ENCODE data around the gene EIF2B1.
A peak's percentile ranks its signal among the peaks of the same experiment; 100 is the strongest.
"Not testable (repeated sequence)": the region's sequence is repeated elsewhere in the genome, so short reads cannot be mapped to it uniquely, and the experiment has no call there.

EIF2B1 gene

DNA sequence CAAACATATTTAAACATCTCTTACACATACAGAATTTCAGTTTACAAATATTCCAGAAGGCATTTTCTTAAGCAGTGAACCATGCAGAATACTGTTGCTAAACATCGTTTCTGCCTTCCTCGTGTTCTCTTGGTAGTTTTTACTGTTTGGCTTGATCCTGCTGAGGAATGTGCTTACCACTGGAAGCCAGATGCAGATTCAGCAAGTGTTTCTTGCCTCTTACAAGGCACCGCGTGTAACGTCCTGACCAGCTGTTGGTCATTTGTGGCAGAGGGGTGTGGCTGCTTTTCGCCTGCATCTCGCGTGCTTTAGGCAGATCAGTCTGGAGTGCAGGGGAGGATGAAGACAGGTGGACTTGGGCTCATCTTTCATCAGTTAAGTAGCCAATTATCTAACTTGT is 12.4 kb downstream of the EIF2B1 start:
- DNase-seq (ENCODE audit: low read depth in 1 of 2, low spot score in 1 of 2) = no peak

DNA sequence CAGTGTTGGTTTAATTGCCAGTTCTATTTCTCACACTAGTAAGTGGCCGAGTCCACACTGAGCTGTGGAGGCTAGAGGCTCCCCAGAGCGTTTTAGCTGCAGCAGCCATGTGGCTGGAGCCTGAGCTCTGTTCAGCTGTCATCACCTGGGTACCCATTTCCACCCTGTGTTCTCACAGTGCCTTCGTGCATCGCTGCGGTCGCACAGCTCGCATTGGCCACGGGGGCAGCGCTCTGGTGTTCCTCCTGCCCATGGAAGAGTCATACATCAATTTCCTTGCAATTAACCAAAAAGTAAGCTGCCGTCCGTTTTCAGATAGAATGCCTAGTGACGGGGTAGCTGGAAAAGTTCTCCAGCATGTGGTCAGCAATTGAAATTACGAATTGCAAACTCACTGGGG is 15.9 kb downstream of the EIF2B1 start:
- DNase-seq (ENCODE audit: low read depth in 1 of 2, low spot score in 1 of 2) = no peak

GRCh38 chr12:123617144-123617543 is 16.3 kb downstream of the EIF2B1 start:
- DNase-seq (ENCODE audit: low read depth in 1 of 2, low spot score in 1 of 2) = no peak

GRCh38 chr12:123614531-123614930 is 19.0 kb downstream of the EIF2B1 start:
- DNase-seq (ENCODE audit: low read depth in 1 of 2, low spot score in 1 of 2) = no peak

- no peak for DNase-seq (ENCODE audit: low read depth in 1 of 2, low spot score in 1 of 2)
Observed at GRCh38 chr12:123614110-123614509, 19.4 kb downstream of the EIF2B1 start.

GRCh38 chr12:123608182-123608581 is 25.3 kb downstream of the EIF2B1 start:
- no peak for DNase-seq (ENCODE audit: low read depth in 1 of 2, low spot score in 1 of 2)

- DNase-seq (ENCODE audit: low read depth in 1 of 2, low spot score in 1 of 2) = no peak
Observed at GRCh38 chr12:123607756-123608155, 25.7 kb downstream of the EIF2B1 start.

- DNase-seq (ENCODE audit: low read depth in 1 of 2, low spot score in 1 of 2) = not testable (repeated sequence)
Observed at GRCh38 chr12:123603495-123603894, 30.0 kb downstream of the EIF2B1 start.

GRCh38 chr12:123602651-123603195 is 30.8 kb downstream of the EIF2B1 start:
- DNase-seq (ENCODE audit: low read depth in 1 of 2, low spot score in 1 of 2) = no peak

GRCh38 chr12:123601602-123602489 is 31.6 kb downstream of the EIF2B1 start, which contains the start of gene DDX55:
Gene DDX55, plus strand, starts transcription at chr12:123602099. Its CDS starts 50 bp downstream, at chr12:123602149.
- DNase-seq (ENCODE audit: low read depth in 1 of 2, low spot score in 1 of 2) = peak; percentile 70 to 81

- DNase-seq (ENCODE audit: low read depth in 1 of 2, low spot score in 1 of 2) = no peak
Observed at GRCh38 chr12:123599721-123600120, 33.8 kb downstream of the EIF2B1 start.

- DNase-seq (ENCODE audit: low read depth in 1 of 2, low spot score in 1 of 2) = no peak
Observed at GRCh38 chr12:123599310-123599709, 34.2 kb downstream of the EIF2B1 start.

DNA sequence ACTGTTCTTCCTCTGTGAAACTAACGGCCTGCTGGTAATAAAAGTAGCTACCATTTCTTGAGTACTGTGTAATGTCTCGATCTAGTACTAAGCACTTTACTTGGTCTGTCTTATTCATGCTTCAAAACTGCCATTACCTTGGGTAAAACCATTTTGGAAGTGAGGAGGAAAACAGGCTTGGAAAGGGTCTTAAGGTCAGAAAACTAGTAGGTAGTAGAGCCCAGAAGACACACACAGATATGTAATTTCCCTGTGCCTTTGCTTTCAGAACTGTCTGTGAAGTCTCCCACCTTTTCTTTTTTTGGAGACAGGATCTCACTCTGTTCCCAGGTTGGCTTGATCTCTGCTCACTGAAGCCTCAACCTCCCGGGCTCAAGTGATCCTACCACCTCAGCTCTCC is 35.0 kb downstream of the EIF2B1 start:
- DNase-seq (ENCODE audit: low read depth in 1 of 2, low spot score in 1 of 2) = no peak

DNA sequence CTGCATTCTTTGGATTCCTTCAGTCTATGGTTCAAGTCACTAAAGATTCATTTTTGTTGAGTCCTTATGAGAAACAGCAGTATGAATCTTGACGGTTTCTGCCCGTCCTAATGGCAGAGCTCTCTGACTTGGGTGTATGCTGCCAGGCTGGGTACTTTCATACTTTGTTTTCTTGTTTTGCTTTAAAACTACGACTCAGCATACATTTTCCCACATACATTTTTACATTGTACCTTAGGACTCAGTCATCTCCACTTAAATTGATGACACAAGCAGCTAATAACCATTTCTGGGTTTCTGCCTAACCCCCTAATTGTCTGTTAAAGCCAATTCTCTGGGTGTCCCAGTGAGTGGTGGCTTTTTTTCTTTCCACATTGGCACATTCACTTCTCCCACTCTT is 36.4 kb downstream of the EIF2B1 start:
- DNase-seq (ENCODE audit: low read depth in 1 of 2, low spot score in 1 of 2) = no peak

- no peak for DNase-seq (ENCODE audit: low read depth in 1 of 2, low spot score in 1 of 2)
Observed at GRCh38 chr12:123595729-123596128, 37.8 kb downstream of the EIF2B1 start.

DNA sequence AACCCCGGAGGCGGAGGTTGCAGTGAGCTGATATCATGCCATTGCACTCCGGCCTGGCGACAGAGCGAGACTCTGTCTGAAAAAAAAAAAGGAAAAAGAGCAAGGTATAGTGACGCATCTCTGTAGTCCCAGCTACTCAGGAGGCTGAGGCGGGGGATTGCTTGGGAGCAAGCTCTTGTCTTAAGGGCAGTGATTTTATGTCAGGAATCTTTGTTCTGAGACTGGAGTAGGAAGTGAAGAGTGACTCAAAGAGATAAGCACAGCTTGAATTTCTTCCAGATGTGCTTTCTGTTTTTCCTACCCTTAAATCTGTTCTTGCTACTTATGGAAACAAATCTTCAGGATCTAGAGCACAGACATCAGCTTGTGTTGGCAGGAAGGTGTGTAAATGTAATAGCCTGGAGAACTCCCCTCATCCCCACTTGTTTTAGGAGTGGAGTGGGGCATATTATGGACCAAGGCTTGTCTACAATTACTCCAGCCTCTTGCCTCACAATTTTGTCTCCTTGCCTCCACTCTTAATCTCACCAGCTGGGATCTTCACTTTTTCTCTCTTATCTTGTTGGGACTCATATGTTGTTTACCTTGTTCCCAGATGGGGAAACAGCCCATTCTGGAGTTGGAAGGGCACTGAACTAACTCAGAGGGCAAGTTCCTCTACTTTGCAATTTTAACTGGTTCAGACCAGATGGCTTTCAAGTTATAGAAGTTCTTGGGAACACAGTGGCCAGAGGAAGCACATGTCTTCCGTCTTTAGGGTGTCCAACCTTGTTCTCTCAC is 41.6 kb downstream of the EIF2B1 start:
- no peak for DNase-seq (ENCODE audit: low read depth in 1 of 2, low spot score in 1 of 2)

- no peak for DNase-seq (ENCODE audit: low read depth in 1 of 2, low spot score in 1 of 2)
Observed at GRCh38 chr12:123580772-123581171, 52.7 kb downstream of the EIF2B1 start.

DNA sequence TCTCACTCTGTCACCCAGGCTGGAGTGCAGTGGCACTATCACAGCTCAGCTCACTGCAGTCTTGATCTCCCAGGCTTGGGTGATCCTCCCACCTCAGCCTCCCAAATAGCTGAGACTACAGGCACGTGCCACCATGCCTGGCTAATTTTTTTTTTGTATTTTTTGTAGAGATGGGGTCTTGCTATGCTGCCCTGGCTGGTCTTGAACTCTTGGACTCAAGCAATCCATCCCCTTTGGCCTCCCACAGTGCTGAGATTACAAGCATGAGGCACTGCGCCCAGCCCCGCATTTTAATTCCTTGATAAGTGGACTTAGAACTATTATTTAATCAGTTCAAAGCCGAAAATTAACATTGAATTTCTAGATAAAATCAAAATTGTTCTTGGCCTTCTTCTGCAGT is 54.7 kb downstream of the EIF2B1 start:
- not testable (repeated sequence) for DNase-seq (ENCODE audit: low read depth in 1 of 2, low spot score in 1 of 2)

DNA sequence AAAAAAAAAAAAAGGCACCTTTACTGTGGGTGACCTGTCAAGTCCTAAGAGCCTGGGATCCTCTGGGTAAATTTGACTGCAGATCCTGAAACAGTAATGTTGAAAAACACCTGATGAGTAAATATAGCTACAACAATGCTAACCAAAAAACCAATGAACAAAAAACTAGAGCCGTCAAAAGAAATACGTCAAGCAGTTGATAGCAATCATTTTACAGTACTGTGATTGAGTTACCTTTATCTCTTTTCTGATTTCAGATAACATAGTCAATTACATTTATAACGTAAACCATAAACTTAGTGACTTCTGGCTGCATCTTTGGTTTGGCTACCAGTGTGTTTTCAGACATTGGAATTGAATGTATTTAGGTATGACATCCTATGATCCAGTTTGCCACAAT is 55.2 kb downstream of the EIF2B1 start:
- no peak for DNase-seq (ENCODE audit: low read depth in 1 of 2, low spot score in 1 of 2)

GRCh38 chr12:123576611-123577010 is 56.9 kb downstream of the EIF2B1 start:
- no peak for DNase-seq (ENCODE audit: low read depth in 1 of 2, low spot score in 1 of 2)

DNA sequence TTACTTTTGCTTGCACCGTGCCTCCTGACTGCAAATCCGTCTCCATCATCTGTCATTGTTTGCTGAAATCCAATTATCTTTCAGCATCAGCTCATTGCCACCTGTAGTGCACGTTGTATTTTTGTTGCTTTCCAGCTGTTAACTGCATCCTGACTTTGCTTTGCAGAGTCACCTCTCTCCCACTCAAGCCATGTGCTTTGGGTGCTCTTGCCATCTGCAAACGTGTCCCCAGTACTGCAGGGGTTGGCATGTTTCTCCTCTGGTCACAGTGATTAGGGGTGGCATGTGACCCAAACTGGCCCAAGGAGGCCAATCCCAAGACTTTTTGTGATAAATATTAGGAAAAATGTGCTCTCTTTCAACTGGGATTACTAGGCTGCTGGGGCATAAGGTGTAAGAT is 59.6 kb downstream of the EIF2B1 start:
- no peak for DNase-seq (ENCODE audit: low read depth in 1 of 2, low spot score in 1 of 2)

GRCh38 chr12:123572391-123572790 is 61.1 kb downstream of the EIF2B1 start:
- DNase-seq (ENCODE audit: low read depth in 1 of 2, low spot score in 1 of 2) = no peak

Data from activated T-helper 1 cell treated with anti-CD3 and anti-CD28 coated beads, Interleukin-2, amount 50 U/mL, for 16 hours (primary cell).